Kidney epithelial cell (primary cell): Measurements from ENCODE around the gene PARP14. TPM values are rescaled to one million over a fixed set of nuclear protein-coding genes. Genes with fewer than 3 reads are reported as not detected.
"Not testable (repeated sequence)": the region's sequence is repeated elsewhere in the genome, so short reads cannot be mapped to it uniquely, and the experiment has no call there.

Source experiments
- DNase-seq: peaks from one replicate; pipeline ENCODE4 v3.0.0-alpha.2; 2010; ENCODE audit warnings: low read depth
- H3K27me3 ChIP-seq: 2 replicates; pipeline ENCODE4 v1.6.0; 2011; ENCODE audit warnings: low read length; ENCODE audit not compliant: control insufficient read depth, insufficient read depth
- H3K36me3 ChIP-seq: 2 replicates; pipeline ENCODE4 v1.5.1; 2011; ENCODE audit warnings: low read length; ENCODE audit not compliant: control insufficient read depth, insufficient read depth
- H3K4me3 ChIP-seq: 2 replicates; pipeline ENCODE4 v1.5.1; 2011; ENCODE audit warnings: low read depth, mild to moderate bottlenecking, control low read depth, low read length
- total RNA-seq: library from RNA; depleted of rRNA; stranded (reverse); fragments of >200 nt; gene quantifications from 2 replicates; pipeline ENCODE4 v1.2.3, GENCODE V29; 2015
- TF ChIP-seq, protein P1 (sequence below): IDR thresholded peaks from 2 replicates; pipeline ENCODE4 v1.5.1; 2011; ENCODE audit warnings: mild to moderate bottlenecking, moderate library complexity, low read length, control low read depth, inconsistent platforms; ENCODE audit not compliant: insufficient read depth, poor library complexity, severe bottlenecking

The PARP14 gene
- total RNA-seq, 1 donor from 2014 or later, result 46.9 TPM

DNA sequence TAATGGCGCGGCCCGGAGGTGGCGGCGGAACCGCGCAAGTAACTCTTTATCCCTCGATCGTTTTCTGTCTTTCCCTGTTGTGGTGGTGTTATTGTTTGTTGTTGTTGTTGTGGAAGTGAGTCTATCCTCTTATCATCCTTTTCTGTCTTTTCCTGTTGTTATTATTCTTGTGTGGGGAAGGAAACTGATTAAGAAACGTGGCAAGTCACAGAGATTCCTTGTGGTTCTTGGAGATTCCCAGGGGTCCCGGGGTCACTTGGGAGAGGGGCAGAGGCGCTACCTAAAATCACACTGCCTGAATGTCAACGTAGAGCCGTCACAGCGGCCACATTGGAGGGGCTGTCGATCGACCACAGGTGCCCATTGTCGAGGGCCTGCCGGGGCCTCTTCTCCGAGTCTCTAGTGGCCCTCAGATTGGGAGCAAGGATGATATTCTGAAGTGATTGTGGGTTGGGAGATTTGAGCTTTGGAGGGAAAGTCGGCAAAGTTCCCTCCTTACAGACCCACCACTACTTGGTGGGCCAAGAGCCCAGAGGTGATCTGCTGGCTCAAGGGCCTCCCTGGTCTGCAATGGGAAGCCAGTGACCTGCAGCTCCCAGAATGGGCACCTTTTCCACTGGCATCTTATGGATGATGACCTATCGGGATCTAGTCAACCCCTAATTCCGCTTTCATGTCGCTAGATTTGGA is 790 bp downstream of the PARP14 start:
- H3K27me3 ChIP-seq, result no peaks in the 10 kb centered on the region
- TF ChIP-seq, protein P1, sequence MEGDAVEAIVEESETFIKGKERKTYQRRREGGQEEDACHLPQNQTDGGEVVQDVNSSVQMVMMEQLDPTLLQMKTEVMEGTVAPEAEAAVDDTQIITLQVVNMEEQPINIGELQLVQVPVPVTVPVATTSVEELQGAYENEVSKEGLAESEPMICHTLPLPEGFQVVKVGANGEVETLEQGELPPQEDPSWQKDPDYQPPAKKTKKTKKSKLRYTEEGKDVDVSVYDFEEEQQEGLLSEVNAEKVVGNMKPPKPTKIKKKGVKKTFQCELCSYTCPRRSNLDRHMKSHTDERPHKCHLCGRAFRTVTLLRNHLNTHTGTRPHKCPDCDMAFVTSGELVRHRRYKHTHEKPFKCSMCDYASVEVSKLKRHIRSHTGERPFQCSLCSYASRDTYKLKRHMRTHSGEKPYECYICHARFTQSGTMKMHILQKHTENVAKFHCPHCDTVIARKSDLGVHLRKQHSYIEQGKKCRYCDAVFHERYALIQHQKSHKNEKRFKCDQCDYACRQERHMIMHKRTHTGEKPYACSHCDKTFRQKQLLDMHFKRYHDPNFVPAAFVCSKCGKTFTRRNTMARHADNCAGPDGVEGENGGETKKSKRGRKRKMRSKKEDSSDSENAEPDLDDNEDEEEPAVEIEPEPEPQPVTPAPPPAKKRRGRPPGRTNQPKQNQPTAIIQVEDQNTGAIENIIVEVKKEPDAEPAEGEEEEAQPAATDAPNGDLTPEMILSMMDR, result no peak
- H3K36me3 ChIP-seq, result no peaks in the 10 kb centered on the region
- no peak for DNase-seq
- peak overlapping the region; percentile 66 for H3K4me3 ChIP-seq

GRCh38 chr3:122681974-122682409 is 1.4 kb downstream of the PARP14 start:
- peak overlapping the region; percentile 66 for H3K4me3 ChIP-seq
- no peak for DNase-seq
- TF ChIP-seq, protein P1, result no peak

DNA sequence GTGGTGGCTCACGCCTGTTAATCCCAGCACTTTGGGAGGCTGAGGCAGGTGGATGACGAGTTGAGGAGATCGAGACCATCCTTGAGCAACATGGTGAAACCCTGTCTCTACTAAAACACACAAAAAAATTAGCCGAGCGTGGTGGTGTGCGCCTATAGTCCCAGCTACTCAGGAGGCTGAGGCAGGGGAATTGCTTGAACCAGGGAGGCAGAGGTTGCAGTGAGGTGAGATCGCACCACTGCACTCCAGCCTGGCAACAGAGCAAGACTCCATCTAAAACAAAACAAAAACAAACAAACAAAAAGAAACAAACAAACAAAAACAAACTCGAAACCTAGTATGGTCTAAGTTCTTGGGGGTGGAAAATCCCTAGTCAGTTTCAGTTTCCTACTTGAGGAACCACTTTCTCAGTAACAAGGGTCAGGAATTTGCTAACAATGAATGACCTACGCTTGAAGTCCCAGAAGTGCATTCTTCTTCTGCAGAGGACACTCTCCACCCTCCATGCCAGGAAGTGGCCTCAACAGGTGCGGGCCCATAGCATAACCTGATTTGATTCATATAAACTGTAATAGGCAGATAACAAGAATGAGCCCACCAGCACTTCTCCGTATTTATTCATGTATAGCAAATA is 2.3 kb downstream of the PARP14 start:
- DNase-seq, H3K27me3 ChIP-seq: not testable (repeated sequence)

More at GRCh38 chr3:122681974-122682409, 1.4 kb downstream of the PARP14 start:
- Histone ChIP-seq H3K27me3 (no peaks in the 10 kb centered on the region), H3K36me3 (no peaks in the 10 kb centered on the region)

DNA sequence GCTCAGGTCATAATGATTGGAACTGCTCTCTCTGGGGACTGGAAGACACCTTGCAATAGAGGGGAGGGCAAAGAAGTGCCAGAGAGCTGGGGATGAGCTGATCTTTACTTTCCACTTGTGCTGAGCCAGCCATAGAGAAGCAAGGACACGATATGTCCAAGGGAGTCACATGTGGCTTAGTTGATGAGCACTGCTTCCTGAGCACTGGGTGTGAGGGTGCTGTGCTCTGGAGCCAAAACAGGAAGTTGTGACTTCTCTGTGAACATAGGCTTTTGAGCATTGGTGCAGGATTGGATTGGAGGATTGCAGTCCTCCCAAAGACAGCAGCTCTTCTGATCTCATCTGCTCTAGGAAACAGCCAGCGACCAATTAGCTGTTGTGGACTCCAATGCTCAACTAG is 6.7 kb downstream of the PARP14 start:
- no peak overlapping the region for H3K4me3 ChIP-seq
- no peaks in the 10 kb centered on the region for H3K27me3 ChIP-seq
- H3K36me3 ChIP-seq, result peaks cover 4% of the 10 kb centered on the region
- TF ChIP-seq, protein P1, result no peak
- no peak for DNase-seq

More for the DNA sequence above, 2.3 kb downstream of the PARP14 start:
- not testable (repeated sequence) for H3K4me3 ChIP-seq, H3K36me3 ChIP-seq

DNA sequence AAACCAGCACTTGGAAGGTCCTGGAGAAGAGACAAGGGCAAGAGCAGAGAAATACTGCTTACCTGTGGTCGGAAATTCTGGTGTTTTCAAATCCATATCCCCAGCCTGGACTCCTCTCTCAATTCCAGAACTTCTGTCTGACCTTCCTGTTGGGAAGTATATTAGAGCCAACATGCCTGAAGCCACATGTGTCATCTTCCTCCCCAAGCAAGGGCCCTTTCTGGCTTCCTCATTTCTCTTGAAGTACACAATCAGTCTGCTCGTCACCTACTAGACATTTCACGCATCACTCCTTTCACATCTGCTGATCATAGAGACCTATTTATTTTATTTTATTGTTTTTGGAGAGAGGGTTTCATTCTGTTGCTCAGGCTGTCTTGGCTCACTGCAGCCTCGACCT is 8.4 kb downstream of the PARP14 start:
- no peak for DNase-seq
- TF ChIP-seq, protein P1, result no peak
- H3K4me3 ChIP-seq, result no peak overlapping the region
- H3K36me3 ChIP-seq, result peaks cover 4% of the 10 kb centered on the region
- H3K27me3 ChIP-seq, result no peaks in the 10 kb centered on the region

GRCh38 chr3:122689587-122689986 is 8.9 kb downstream of the PARP14 start:
- Histone ChIP-seq H3K36me3 (peaks cover 4% of the 10 kb centered on the region), H3K27me3 (no peaks in the 10 kb centered on the region), H3K4me3 (no peak overlapping the region)
- DNase-seq, result peak; percentile 16
- TF ChIP-seq, protein P1, result no peak
